GM04503 (cell line): ENCODE data around the gene MLST8.

Experiments
- DNase-seq: peaks from one replicate; pipeline ENCODE4 v3.0.0-alpha.2; 2012; ENCODE audit warnings: low read depth

Gene MLST8, protein sequence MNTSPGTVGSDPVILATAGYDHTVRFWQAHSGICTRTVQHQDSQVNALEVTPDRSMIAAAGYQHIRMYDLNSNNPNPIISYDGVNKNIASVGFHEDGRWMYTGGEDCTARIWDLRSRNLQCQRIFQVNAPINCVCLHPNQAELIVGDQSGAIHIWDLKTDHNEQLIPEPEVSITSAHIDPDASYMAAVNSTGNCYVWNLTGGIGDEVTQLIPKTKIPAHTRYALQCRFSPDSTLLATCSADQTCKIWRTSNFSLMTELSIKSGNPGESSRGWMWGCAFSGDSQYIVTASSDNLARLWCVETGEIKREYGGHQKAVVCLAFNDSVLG

DNA sequence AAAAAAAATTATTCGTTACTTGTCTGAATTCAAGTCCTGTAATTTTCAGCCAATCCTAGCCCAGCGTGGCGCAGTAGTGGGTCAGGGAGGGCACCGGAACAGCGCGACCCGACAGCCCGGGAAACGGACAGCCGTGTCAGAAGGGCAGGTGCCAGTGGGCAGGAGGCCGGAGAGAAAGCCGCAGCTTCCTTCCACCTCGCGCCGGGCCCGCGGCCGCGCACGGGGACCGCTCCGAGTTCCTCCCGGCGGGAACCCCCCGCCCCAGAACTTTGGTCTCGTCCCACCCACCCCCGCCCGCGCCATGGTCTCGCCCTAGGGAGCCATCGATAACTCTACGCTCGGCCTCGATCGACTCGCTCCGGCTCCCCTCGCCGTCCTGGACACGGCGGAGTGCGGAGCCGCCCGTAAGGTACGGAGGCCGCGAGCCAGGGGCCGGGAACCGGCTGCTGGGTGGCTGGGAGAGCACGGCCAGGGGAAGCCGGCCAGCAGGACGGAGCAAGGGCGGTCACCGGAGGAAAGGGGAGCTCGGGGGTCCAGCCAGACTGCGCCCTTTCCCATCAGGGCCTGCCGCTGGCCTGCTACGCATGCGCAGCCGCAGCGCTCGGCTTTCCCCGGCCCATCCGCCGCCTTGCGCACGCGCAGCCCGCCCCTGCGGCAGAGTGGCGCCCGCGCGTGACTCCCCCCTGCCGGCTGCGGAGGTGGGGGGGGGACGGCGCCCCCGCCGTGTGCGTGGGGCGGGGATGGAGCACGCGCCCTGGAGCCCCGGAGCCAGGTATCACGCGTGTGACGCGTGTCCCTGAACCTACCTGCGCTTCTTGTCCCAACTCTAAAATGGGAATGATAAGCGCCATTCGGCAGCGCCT lies at the start of gene MLST8:
Gene MLST8 (plus strand): TSS at position 351 of the 863 bp plus-strand sequence. CDS start 632 bp downstream, outside the sequence.
- peak; percentile 26 for DNase-seq

- DNase-seq = no peak
These were observed 49.0 kb upstream of the MLST8 start for GRCh38 chr16:2155977-2156848.

- no peak for DNase-seq
These were observed 48.4 kb upstream of the MLST8 start for GRCh38 chr16:2156849-2157224.

DNA sequence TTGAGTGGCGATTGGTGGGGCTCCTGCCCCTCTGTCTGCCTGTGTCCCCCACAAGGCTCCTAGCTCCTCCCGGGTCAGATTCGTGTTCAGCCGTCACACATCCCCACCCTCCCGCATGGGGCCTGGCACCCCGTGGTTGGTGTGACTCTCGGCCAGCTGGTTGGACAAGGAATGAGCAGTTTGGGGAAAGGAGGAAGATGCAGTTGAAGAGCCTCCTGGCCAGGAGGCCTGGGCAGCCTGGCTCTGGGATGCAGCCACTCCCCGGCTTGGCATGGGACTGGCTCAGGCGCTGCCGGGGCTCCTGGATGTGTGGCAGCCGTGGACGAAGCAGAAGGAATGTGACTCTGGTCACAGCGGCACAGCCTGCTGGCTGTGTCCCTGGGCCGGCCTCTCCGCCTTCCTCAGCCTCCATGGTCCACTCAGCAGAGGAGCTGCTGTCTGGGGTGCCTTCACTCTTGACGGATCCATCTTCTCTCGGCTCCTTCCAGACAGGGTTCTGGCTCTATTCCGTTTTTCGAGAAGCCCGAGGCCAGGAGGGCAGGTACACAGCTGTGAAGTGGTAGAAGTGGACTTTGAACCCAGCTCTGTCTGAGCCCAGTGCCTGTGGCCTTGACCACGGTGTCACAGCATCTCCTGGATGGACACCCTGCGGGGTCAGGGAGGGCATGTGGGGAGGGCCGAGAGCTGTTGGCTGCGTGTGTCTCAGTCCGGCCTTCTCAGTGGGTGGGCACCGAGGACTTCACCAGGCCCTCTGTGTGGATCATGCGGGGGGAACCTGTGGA lies 47.6 kb upstream of the MLST8 start:
- no peak for DNase-seq

- no peak for DNase-seq
These were observed 47.0 kb upstream of the MLST8 start for GRCh38 chr16:2158262-2158638.

- no peak for DNase-seq
These were observed 45.9 kb upstream of the MLST8 start for GRCh38 chr16:2159175-2159838.

- no peak for DNase-seq
These were observed 44.2 kb upstream of the MLST8 start for GRCh38 chr16:2160915-2161551.

DNA sequence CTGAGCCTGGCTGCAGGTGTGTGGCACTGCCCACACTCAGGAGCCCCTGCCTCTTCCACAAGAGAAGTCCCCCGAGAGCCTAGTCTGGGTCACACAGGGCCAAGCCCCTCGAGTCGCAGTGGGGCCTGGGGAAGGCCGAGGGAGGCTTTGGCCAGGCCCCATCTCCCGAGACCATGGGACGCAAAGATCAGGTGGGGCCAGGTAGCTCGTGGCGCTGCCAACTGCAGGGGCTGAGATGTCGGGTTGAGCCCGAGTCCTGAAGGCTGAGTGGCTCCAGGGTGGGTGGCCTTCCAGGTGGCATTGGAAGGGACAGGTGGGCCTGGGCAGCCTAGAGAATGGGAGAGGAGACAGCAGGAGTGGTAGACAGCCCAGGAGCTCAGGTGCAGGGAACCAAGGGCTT lies 43.3 kb upstream of the MLST8 start:
- no peak for DNase-seq

- DNase-seq = no peak
These were observed 42.6 kb upstream of the MLST8 start for GRCh38 chr16:2162676-2163118.

GRCh38 chr16:2163211-2163881 lies 41.9 kb upstream of the MLST8 start:
- no peak for DNase-seq

GRCh38 chr16:2165861-2166260 lies 39.4 kb upstream of the MLST8 start:
- DNase-seq = no peak

GRCh38 chr16:2166263-2167067 lies 38.8 kb upstream of the MLST8 start:
- no peak for DNase-seq

DNA sequence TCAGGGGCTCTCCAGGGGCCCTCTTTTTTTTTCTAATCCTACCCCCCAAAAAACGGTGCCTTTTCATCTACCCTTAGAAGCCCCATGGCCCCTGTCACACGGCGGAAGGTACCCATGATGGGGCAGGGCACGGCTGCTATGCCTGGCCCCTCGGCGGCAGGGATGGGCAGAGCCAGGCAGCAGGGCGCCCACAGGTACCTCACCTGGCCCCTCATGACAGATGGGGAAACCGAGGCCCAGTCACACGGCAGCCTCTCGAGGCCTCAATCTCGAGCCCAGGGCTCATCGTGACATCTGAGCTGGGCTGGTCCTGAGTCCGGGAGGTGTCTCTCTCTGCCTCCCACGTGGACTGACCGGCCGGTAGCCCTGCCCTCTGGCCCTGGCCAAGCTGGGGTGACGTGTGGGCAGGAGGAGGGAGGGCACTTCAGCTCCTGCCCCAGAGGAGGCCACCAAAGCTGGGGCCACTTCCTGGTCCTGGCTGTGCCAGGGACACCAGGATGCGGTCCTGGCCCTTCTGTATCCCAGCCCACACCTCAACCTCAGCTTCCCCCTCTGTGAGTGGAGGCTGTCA lies 38.1 kb upstream of the MLST8 start:
- DNase-seq = no peak

GRCh38 chr16:2170080-2170479 lies 35.2 kb upstream of the MLST8 start:
- DNase-seq = no peak

DNA sequence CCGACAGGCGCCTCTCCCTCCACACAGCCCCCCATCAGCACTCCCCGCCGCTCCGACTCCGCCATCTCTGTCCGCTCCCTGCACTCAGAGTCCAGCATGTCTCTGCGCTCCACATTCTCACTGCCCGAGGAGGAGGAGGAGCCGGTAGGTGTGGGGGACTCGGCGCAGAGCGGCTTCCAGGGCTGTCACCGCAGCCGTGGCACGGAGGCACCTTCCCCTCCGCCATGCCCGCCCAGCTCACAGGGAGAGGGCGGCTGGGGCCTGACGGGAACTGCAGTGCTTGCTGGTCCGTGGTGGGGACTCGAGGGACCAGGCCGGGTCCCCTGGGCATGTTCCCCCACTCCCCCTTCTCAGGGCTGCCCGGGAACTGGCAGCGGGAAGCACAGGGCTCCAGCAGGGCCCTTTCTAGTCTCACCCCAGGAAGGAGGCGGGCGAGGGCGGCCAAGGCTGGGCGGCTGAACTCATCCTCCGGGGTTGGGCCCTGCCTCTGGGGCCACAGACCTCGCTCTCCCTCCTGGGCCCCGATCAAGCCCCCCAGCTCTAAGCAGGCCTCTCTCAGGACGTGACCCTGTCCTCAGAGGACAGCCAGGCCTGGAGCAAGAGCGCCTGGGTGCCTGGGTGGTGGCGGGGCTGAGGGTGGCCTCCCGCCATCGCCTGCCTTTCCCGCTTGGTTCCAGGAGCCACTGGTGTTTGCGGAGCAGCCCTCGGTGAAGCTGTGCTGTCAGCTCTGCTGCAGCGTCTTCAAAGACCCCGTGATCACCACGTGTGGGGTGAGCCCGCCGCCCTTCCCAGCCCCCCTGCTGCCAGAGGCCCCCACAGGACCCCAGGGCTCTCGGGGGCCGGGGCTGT lies 34.4 kb upstream of the MLST8 start:
- DNase-seq = no peak

DNA sequence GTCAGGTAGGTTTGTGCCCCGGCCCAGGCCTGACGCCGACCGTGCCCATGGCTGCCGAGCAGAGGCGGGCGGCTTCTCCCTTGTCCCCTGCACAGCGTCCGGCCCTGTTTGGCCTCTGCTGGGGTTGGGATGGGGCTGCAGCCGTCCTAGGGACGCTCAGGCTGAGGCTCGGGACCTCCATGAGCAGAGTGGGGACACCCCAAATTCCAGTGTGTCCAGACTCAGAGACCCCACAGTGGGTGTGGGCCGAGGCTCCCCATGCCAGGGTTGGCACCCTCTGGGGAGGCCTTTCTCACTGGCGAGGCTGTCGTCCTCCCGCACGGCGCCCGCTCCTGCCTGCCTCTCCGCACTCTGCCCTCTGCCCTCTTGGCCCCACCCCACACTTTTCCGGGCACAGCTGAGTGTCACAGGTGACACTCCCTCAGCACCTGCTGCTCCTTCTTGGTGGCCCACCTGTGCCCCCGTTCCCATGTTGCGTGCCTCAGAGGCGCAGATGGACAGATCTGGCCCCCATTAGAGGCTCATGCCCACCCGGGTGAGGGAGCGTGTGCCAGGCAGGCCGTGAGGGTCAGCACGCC lies 33.6 kb upstream of the MLST8 start:
- no peak for DNase-seq

DNA sequence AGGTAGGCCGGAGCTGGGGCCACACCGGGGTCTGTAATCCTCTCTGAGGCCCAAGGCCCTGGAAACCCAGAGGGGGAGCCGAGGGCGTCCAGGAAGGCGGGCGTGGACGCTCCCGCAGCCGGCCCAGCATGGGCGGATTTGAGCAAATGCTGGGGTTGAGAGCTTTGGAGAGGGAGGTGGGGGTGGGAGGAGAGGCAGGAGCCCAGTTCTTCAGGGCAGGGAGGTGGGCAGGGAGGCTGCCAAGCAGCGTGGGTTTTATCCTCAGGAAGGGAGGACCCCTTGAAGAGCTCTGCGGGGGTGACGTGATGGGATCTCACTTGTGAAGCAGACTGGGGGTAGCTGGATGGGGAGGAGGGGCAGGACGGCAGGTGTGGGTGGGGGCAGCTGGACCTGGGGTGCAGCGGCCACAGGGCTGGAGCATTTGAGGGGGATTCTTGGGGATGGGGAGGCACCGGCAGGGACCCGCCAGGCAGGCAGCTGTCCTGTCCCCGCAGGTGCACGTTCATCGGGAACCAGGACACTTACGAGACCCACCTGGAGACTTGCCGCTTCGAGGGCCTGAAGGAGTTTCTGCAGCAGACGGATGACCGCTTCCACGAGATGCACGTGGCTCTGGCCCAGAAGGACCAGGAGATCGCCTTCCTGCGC lies 32.4 kb upstream of the MLST8 start:
- DNase-seq = no peak
